Type B pancreatic cell (in vitro differentiated cells): Measurements from ENCODE around the gene LRRC8D. TPM values are rescaled to one million over a fixed set of nuclear protein-coding genes. Genes with fewer than 3 reads are reported as not detected.

ENCODE experiments used
- DNase-seq: peaks from one replicate; pipeline ENCODE4 v3.0.0; 2021; ENCODE audit warnings: mixed read lengths; ENCODE audit not compliant: unreplicated experiment; ENCODE audit errors: extremely low spot score
- H3K27ac Mint-ChIP-seq: 2 replicates; pipeline ENCODE4 v1.8.0; 2021; ENCODE audit warnings: mild to moderate bottlenecking, mixed read lengths
- H3K27me3 Mint-ChIP-seq: 2 replicates; pipeline ENCODE4 v1.8.0; 2021; ENCODE audit warnings: mixed read lengths
- H3K36me3 Mint-ChIP-seq: 2 replicates; pipeline ENCODE4 v1.8.0; 2021; ENCODE audit warnings: mixed read lengths
- H3K4me1 Mint-ChIP-seq: one replicate; pipeline ENCODE4 v1.8.0; 2021; ENCODE audit warnings: mixed read lengths; ENCODE audit not compliant: unreplicated experiment
- H3K4me3 Mint-ChIP-seq: 2 replicates; pipeline ENCODE4 v1.8.0; 2021; ENCODE audit warnings: mild to moderate bottlenecking, mixed read lengths
- H3K9me3 Mint-ChIP-seq: 2 replicates; pipeline ENCODE4 v1.8.0; 2021; ENCODE audit warnings: mixed read lengths
- CTCF ChIP-seq: fragments of 200-600 bp; sonication (generic); conservative IDR thresholded peaks from 2 replicates; pipeline ENCODE4 v1.5.0; 2021; ENCODE audit warnings: antibody characterized with exemption, mild to moderate bottlenecking
- total RNA-seq: library from RNA; stranded (reverse); gene quantifications from 2 replicates; pipeline ENCODE4 v1.2.1, GENCODE V29; 2021; ENCODE audit warnings: low replicate concordance

Gene LRRC8D
- total RNA-seq, 1 donor from 2014 or later = 31.1 TPM

- no peaks in the 10 kb centered on the region for H3K9me3 Mint-ChIP-seq
- no peak overlapping the region for H3K4me3 Mint-ChIP-seq
- H3K27ac Mint-ChIP-seq = peak overlapping the region; percentile 14
- H3K27me3 Mint-ChIP-seq = no peaks in the 10 kb centered on the region
- no peak for DNase-seq
- peaks cover 10% of the 10 kb centered on the region for H3K4me1 Mint-ChIP-seq
- no peak for TF ChIP-seq CTCF
- peaks cover 24% of the 10 kb centered on the region for H3K36me3 Mint-ChIP-seq
Observed at GRCh38 chr1:89896105-89896942, 75.5 kb downstream of the LRRC8D start.

- no peak overlapping the region for H3K4me3 Mint-ChIP-seq
- peaks cover 11% of the 10 kb centered on the region for H3K4me1 Mint-ChIP-seq
- peaks cover 16% of the 10 kb centered on the region for H3K36me3 Mint-ChIP-seq
- H3K27ac Mint-ChIP-seq = no peak overlapping the region
- TF ChIP-seq CTCF = no peak
- no peaks in the 10 kb centered on the region for H3K9me3 Mint-ChIP-seq
- no peak for DNase-seq
- no peaks in the 10 kb centered on the region for H3K27me3 Mint-ChIP-seq
Observed at GRCh38 chr1:89897347-89898133, 76.7 kb downstream of the LRRC8D start.

GRCh38 chr1:89898150-89898549 is 77.3 kb downstream of the LRRC8D start:
- H3K4me3 Mint-ChIP-seq = no peak overlapping the region
- TF ChIP-seq CTCF = no peak
- peaks cover 11% of the 10 kb centered on the region for H3K4me1 Mint-ChIP-seq
- no peaks in the 10 kb centered on the region for H3K9me3 Mint-ChIP-seq
- no peak overlapping the region for H3K27ac Mint-ChIP-seq
- H3K27me3 Mint-ChIP-seq = no peaks in the 10 kb centered on the region
- peaks cover 13% of the 10 kb centered on the region for H3K36me3 Mint-ChIP-seq
- no peak for DNase-seq

- peaks cover 13% of the 10 kb centered on the region for H3K36me3 Mint-ChIP-seq
- H3K27ac Mint-ChIP-seq = no peak overlapping the region
- H3K4me1 Mint-ChIP-seq = peaks cover 11% of the 10 kb centered on the region
- TF ChIP-seq CTCF = no peak
- no peaks in the 10 kb centered on the region for H3K27me3 Mint-ChIP-seq
- no peaks in the 10 kb centered on the region for H3K9me3 Mint-ChIP-seq
- DNase-seq = no peak
- no peak overlapping the region for H3K4me3 Mint-ChIP-seq
Observed at GRCh38 chr1:89898695-89899470, 78.1 kb downstream of the LRRC8D start.

- Mint-ChIP-seq H3K27ac (no peak overlapping the region), H3K9me3 (no peaks in the 10 kb centered on the region), H3K4me1 (peaks cover 21% of the 10 kb centered on the region), H3K4me3 (no peak overlapping the region), H3K36me3 (peaks cover 10% of the 10 kb centered on the region), H3K27me3 (no peaks in the 10 kb centered on the region)
- no peak for TF ChIP-seq CTCF
- no peak for DNase-seq
Observed at GRCh38 chr1:89900323-89900722, 79.5 kb downstream of the LRRC8D start.
